Liver (tissue), 9 donors: ENCODE data around the gene EPB41L2. TPM values are rescaled to one million over a fixed set of nuclear protein-coding genes. Genes with fewer than 3 reads are reported as not detected.

Source experiments
- DNase-seq: peaks from one replicate; pipeline ENCODE4 v3.0.0-alpha.2; 2017; ENCODE audit warnings: low spot score
- H3K27ac ChIP-seq, 2 donors: one replicate each; pipeline ENCODE4 v1.7.0; 2013; ENCODE audit warnings: inconsistent platforms in 2 of 2, low read length in 2 of 2, control low read depth in 1 of 2, low read depth in 1 of 2, mild to moderate bottlenecking in 1 of 2
- H3K27me3 ChIP-seq, 4 donors: one replicate each; pipeline versions ENCODE4 v1.6.1 to v1.7.0; 2013; ENCODE audit warnings: low read length in 3 of 4, inconsistent platforms in 1 of 4, mild to moderate bottlenecking in 1 of 4, moderate library complexity in 1 of 4; ENCODE audit not compliant: control insufficient read depth in 4 of 4, insufficient read depth in 4 of 4
- H3K36me3 ChIP-seq, 4 donors: one replicate each; pipeline versions ENCODE4 v1.6.1 to v1.7.0; 2013; ENCODE audit warnings: low read length in 3 of 4, mild to moderate bottlenecking in 3 of 4, low read depth in 1 of 4, moderate library complexity in 1 of 4; ENCODE audit not compliant: control insufficient read depth in 4 of 4, insufficient read depth in 3 of 4
- H3K4me1 ChIP-seq, 4 donors: one replicate each; pipeline versions ENCODE4 v1.6.1 to v1.7.0; 2013; ENCODE audit warnings: low read length in 3 of 4, mild to moderate bottlenecking in 3 of 4, moderate library complexity in 1 of 4; ENCODE audit not compliant: control insufficient read depth in 4 of 4, insufficient read depth in 4 of 4
- H3K4me3 ChIP-seq, 3 donors: one replicate each; pipeline versions ENCODE4 v1.6.1 to v1.7.0; 2013; ENCODE audit warnings: low read length in 3 of 3, control low read depth in 1 of 3, low read depth in 1 of 3, mild to moderate bottlenecking in 1 of 3
- H3K9ac ChIP-seq, 2 donors: one replicate each; pipeline ENCODE4 v1.7.0; 2013; ENCODE audit warnings: low read length in 2 of 2, mild to moderate bottlenecking in 2 of 2, moderate library complexity in 2 of 2, control low read depth in 1 of 2, low read depth in 1 of 2
- H3K9me3 ChIP-seq, 4 donors: one replicate each; pipeline versions ENCODE4 v1.6.1 to v1.7.0; 2013; ENCODE audit warnings: low read length in 3 of 4; ENCODE audit not compliant: control insufficient read depth in 4 of 4
- EGR1 ChIP-seq, 2 donors: IDR thresholded peaks; 2 replicates each; pipeline ENCODE4 v1.6.1; 2016 to 2018; ENCODE audit warnings: antibody characterized with exemption in 2 of 2, low read depth in 2 of 2
- FOXA1 ChIP-seq: IDR thresholded peaks from 2 replicates; pipeline ENCODE4 v1.6.1; 2016; ENCODE audit warnings: antibody characterized with exemption
- FOXA2 ChIP-seq: IDR thresholded peaks from 2 replicates; pipeline ENCODE4 v1.6.1; 2016; ENCODE audit warnings: antibody characterized with exemption
- GABPA ChIP-seq, 2 donors: IDR thresholded peaks in 1 of 2; conservative IDR thresholded peaks in 1 of 2; 2 replicates each; pipeline ENCODE4 v1.6.1; 2016; ENCODE audit warnings: antibody characterized with exemption in 2 of 2, mild to moderate bottlenecking in 1 of 2, moderate library complexity in 1 of 2
- HNF4A ChIP-seq, 2 donors: conservative IDR thresholded peaks; 2 replicates each; pipeline ENCODE4 v1.6.1; 2016; ENCODE audit warnings: antibody characterized with exemption in 2 of 2, mild to moderate bottlenecking in 2 of 2
- HNF4G ChIP-seq: IDR thresholded peaks from 2 replicates; pipeline ENCODE4 v1.6.1; 2016; ENCODE audit warnings: antibody characterized with exemption
- JUND ChIP-seq, 2 donors: IDR thresholded peaks; 2 replicates each; pipeline ENCODE4 v1.6.1; 2016; ENCODE audit warnings: antibody characterized with exemption in 2 of 2
- NR2F2 ChIP-seq: IDR thresholded peaks from 2 replicates; pipeline ENCODE4 v1.6.1; 2016; ENCODE audit warnings: antibody characterized with exemption
- RAD21 ChIP-seq, 2 donors: IDR thresholded peaks; 2 replicates each; pipeline ENCODE4 v1.6.1; 2016; ENCODE audit warnings: antibody characterized with exemption in 2 of 2, mild to moderate bottlenecking in 2 of 2
- RXRA ChIP-seq, 2 donors: IDR thresholded peaks; 2 replicates each; pipeline ENCODE4 v1.6.1; 2017 to 2018; ENCODE audit warnings: antibody characterized with exemption in 2 of 2, mild to moderate bottlenecking in 1 of 2
- SP1 ChIP-seq: IDR thresholded peaks from 2 replicates; pipeline ENCODE4 v1.6.1; 2018; ENCODE audit warnings: antibody characterized with exemption, mild to moderate bottlenecking
- TAF1 ChIP-seq: conservative IDR thresholded peaks from 2 replicates; pipeline ENCODE4 v1.6.1; 2016; ENCODE audit warnings: antibody characterized with exemption, mild to moderate bottlenecking
- YY1 ChIP-seq: IDR thresholded peaks from 2 replicates; pipeline ENCODE4 v1.6.1; 2016; ENCODE audit warnings: antibody characterized with exemption, mild to moderate bottlenecking
- WGBS: extraction: QIAGEN DNeasy Blood & Tissue Kit; methylation state at CpG from one replicate; pipeline ENCODE4 v1.1.7; 2013; 5-methylcytosine and 5-hydroxymethylcytosine counted together
- polyA plus RNA-seq, 2 donors: library from polyadenylated mRNA; stranded (reverse) in 1 of 2; unstranded in 1 of 2; fragments of 200-250 nt in 1 of 2; fragments of >200 nt in 1 of 2; fragmentation: Nextera tagmentation in 1 of 2; extraction: Ambion mirVana in 1 of 2; gene quantifications; one replicate each; pipeline versions ENCODE4 v1.2.1 to v1.2.3, GENCODE V29; 2013 to 2015
- total RNA-seq, 2 donors: library from RNA; depleted of rRNA; stranded (reverse); fragments of >200 nt; gene quantifications; one replicate each; pipeline ENCODE4 v1.2.3, GENCODE V29; 2014
- TF ChIP-seq, protein P1 (sequence below): IDR thresholded peaks from 2 replicates; pipeline ENCODE4 v1.6.1; 2016; ENCODE audit warnings: antibody characterized with exemption
- TF ChIP-seq, protein P2 (sequence below): IDR thresholded peaks from 2 replicates; pipeline ENCODE4 v1.6.1; 2016; ENCODE audit warnings: antibody characterized with exemption, mild to moderate bottlenecking
- TF ChIP-seq, protein P3 (sequence below): IDR thresholded peaks from 2 replicates; pipeline ENCODE4 v1.6.1; 2016; ENCODE audit warnings: antibody characterized with exemption
- TF ChIP-seq, protein P4 (sequence below): fragments of 150-350 bp; IDR thresholded peaks from 2 replicates; pipeline ENCODE4 v1.5.1; 2017; ENCODE audit warnings: improper control_type of control experiment, low read depth, low read length; ENCODE audit not compliant: missing input control
- donor health status: healthy.
- donor health status: healthy.
- donor health status: healthy.
- donor health status: healthy.
- donor health status: healthy.

EPB41L2 gene
- total and polyA plus RNA-seq, 4 donors, result 10.0 to 43.3 (median 18.7) TPM

DNA sequence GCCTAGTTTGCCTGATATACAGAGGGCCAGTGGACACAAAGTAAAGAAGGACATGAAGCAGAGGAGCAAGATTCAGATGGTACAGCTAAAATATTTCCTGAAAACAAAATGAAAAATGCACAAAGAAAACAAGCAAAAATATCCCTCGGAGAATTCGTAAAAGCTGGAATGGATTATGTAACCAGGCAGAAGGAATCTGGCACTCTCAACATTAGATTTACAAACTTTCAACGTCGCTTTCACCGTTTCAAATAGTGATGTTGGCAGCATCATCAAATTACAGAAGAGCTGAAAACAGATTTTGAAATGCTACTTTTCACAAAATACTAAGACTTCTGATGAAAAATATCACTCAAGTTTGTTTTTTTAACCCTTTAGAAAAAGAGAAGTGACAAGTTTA, 224.1 kb downstream of the EPB41L2 start:
- H3K9ac ChIP-seq, result no peak overlapping the region
- no peak overlapping the region for H3K4me3 ChIP-seq
- peaks cover 2 to 74% (median 44%) of the 10 kb centered on the region in 4 donors for H3K4me1 ChIP-seq
- no peak overlapping the region for H3K27ac ChIP-seq
- no peak for TF ChIP-seq EGR1 (IDR thresholded peaks at IDR 0.05; ENCODE audit: low read depth in 2 of 2)
- no peaks in the 10 kb centered on the region for H3K27me3 ChIP-seq
- WGBS, result 31% methylated on average over 5 of the region's 5 CpGs
- no peaks in the 10 kb centered on the region for H3K9me3 ChIP-seq
- no peak for DNase-seq
- H3K36me3 ChIP-seq, result peaks cover 4 to 23% (median 14%) of the 10 kb centered on the region in 4 donors

DNA sequence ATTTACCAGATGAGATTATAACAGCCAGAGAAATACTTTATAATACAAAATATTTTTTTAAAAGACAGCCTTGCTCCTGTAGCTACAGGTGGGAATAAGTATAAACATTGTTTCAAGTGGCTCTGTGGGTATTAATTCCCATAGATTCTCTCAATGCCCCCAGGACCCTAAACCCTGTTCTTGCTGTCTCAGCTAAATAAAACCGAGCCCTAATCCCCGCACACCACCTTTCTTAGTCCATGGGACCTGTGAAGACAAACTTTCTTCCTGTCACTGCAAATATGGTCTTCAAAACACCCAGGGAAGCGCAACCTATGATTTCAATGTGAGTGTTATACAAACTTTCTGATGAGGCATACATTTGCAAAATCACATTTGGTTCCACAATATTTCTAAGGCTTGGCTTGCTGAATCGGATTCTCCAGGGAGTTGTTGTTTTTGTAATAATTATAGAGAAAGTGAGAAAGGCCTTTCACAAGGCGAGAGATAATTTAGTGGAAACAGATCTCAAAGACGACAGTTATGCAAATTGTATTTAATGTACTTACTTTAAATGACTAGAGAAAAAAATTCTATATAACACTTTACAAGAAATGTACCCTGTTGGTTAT, 224.7 kb downstream of the EPB41L2 start:
- Histone ChIP-seq H3K9me3 (no peaks in the 10 kb centered on the region), H3K4me1 (peaks cover 2 to 74% (median 50%) of the 10 kb centered on the region in 4 donors), H3K36me3 (peaks cover 4 to 23% (median 14%) of the 10 kb centered on the region in 4 donors), H3K9ac (no peak overlapping the region), H3K27me3 (no peaks in the 10 kb centered on the region), H3K27ac (no peak overlapping the region), H3K4me3 (no peak overlapping the region)
- no peak for DNase-seq
- TF ChIP-seq SP1, result no peak
- no peak for TF ChIP-seq RAD21 (IDR thresholded peaks at IDR 0.05)
- TF ChIP-seq YY1, result no peak
- TF ChIP-seq, protein P1, sequence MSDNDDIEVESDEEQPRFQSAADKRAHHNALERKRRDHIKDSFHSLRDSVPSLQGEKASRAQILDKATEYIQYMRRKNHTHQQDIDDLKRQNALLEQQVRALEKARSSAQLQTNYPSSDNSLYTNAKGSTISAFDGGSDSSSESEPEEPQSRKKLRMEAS, result no peak
- no peak for TF ChIP-seq TAF1
- TF ChIP-seq, protein P2, sequence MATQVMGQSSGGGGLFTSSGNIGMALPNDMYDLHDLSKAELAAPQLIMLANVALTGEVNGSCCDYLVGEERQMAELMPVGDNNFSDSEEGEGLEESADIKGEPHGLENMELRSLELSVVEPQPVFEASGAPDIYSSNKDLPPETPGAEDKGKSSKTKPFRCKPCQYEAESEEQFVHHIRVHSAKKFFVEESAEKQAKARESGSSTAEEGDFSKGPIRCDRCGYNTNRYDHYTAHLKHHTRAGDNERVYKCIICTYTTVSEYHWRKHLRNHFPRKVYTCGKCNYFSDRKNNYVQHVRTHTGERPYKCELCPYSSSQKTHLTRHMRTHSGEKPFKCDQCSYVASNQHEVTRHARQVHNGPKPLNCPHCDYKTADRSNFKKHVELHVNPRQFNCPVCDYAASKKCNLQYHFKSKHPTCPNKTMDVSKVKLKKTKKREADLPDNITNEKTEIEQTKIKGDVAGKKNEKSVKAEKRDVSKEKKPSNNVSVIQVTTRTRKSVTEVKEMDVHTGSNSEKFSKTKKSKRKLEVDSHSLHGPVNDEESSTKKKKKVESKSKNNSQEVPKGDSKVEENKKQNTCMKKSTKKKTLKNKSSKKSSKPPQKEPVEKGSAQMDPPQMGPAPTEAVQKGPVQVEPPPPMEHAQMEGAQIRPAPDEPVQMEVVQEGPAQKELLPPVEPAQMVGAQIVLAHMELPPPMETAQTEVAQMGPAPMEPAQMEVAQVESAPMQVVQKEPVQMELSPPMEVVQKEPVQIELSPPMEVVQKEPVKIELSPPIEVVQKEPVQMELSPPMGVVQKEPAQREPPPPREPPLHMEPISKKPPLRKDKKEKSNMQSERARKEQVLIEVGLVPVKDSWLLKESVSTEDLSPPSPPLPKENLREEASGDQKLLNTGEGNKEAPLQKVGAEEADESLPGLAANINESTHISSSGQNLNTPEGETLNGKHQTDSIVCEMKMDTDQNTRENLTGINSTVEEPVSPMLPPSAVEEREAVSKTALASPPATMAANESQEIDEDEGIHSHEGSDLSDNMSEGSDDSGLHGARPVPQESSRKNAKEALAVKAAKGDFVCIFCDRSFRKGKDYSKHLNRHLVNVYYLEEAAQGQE, result no peak
- no peak for TF ChIP-seq HNF4A (conservative IDR thresholded peaks at IDR 0.05)
- TF ChIP-seq JUND (IDR thresholded peaks at IDR 0.05), result no peak
- no peak for TF ChIP-seq HNF4G
- TF ChIP-seq NR2F2, result no peak
- TF ChIP-seq, protein P3, sequence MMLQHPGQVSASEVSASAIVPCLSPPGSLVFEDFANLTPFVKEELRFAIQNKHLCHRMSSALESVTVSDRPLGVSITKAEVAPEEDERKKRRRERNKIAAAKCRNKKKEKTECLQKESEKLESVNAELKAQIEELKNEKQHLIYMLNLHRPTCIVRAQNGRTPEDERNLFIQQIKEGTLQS, result no peak
- no peak for TF ChIP-seq GABPA (IDR thresholded peaks at IDR 0.05 in 1 of 2, conservative IDR thresholded peaks at IDR 0.05 in 1 of 2)
- TF ChIP-seq, protein P4, sequence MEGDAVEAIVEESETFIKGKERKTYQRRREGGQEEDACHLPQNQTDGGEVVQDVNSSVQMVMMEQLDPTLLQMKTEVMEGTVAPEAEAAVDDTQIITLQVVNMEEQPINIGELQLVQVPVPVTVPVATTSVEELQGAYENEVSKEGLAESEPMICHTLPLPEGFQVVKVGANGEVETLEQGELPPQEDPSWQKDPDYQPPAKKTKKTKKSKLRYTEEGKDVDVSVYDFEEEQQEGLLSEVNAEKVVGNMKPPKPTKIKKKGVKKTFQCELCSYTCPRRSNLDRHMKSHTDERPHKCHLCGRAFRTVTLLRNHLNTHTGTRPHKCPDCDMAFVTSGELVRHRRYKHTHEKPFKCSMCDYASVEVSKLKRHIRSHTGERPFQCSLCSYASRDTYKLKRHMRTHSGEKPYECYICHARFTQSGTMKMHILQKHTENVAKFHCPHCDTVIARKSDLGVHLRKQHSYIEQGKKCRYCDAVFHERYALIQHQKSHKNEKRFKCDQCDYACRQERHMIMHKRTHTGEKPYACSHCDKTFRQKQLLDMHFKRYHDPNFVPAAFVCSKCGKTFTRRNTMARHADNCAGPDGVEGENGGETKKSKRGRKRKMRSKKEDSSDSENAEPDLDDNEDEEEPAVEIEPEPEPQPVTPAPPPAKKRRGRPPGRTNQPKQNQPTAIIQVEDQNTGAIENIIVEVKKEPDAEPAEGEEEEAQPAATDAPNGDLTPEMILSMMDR, result no peak
- no peak for TF ChIP-seq FOXA1
- TF ChIP-seq EGR1 (IDR thresholded peaks at IDR 0.05; ENCODE audit: low read depth in 2 of 2), result no peak
- TF ChIP-seq FOXA2, result no peak
- no peak for TF ChIP-seq RXRA (IDR thresholded peaks at IDR 0.05)
- WGBS, result 92% methylated on average over 6 of the region's 6 CpGs
